NCI-H2196 (cell line): ENCODE measurements around the gene TFAP2A.

Experiments
- DNase-seq: peaks from one replicate; lab custom pipeline; 2025; ENCODE audit not compliant: unreplicated experiment; lab: John Stamatoyannopoulos, UW

TFAP2A gene

DNA sequence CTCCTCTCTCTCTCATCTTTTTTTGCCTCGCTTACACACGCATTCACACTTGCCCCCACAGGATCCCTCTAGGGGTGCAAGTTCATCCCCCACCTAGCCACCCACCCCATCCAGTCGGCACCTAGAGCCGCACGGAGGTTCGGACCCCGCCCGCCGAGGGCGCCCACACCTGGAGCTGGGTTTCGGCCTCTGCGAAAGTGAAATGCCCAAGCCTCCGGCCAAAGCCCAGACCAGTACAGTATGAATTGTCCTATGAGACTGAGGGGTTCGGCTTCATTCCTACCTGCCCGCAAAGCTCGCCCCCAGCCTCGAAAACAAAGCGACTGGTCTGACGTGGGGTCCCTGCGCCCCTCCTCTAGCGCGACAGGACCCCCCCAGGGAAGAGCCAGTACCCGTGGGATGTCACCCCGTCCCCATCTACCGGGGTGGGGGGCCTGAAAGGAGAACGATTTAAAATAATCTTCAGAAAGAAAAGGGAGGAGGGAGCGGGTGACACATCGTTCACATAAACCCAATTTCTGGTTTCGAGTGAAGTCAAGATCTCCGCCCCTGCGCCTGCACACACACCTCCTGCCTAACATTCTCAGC, 1.5 kb downstream of the TFAP2A start:
- DNase-seq: no peak

DNA sequence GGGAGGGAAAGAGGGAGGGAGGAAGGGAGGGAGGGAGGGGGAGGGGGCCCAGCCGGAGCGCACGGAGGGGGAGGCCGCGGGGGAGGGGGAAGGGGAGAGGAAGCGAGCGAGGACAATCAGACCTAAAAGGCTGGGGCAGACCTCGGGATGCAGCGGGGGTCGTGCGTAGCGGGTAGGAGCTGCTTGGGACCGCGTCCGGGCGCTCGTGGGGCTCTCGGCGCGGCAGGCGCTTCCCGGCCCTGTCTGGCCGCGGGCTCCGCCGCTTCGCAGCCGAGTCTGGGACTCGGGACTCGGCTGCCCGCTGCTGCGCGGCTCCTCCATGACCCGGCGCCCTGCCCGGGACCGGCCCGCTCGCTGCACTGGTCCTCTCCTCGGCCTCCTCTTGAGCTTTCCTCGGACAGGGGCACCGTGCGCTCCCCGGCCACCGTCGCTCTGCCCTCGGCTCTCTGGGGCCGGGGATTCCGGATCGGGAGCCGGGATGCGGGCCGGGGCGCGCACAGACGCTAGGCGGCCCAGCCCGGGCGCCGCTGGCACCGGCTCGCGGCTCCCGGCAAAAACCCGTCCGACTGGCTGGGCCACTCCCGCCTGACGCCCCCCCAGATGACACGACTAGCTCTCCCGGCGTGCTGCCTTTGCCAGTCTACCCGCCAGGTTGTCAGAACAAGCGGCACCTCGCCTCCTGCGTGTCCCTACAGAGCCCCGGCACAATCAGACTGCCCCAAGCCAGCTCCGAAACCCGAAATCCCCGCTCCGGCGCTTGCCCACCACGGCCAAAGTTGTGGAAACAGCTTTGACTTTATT, 2.2 kb downstream of the TFAP2A start:
- peak; percentile 55 for DNase-seq

DNA sequence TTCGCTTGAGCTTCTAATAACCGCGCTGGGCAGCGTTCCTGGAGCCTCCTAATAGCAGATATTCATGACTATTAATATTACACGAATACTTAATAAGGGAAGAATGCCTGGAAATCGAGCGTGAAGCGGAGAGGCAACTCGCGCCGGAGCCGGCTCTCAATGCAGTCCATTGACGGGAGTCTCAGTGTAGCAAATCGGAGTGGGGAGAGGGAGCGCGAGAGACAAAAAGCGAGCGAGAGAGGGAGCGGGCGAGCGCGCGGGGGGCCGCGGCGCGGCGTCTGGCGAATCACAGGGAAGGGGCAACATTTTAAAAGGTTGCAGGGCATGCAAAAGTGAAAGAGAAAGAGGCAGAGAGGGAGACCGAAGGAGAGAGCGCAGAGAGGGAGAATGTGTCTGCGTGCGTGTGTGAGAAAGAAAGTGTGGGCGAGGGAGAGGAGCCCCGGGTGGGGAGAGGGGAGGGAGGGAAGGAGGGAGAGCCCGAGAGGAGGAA, 2.9 kb downstream of the TFAP2A start:
- DNase-seq: peak; percentile 79

DNA sequence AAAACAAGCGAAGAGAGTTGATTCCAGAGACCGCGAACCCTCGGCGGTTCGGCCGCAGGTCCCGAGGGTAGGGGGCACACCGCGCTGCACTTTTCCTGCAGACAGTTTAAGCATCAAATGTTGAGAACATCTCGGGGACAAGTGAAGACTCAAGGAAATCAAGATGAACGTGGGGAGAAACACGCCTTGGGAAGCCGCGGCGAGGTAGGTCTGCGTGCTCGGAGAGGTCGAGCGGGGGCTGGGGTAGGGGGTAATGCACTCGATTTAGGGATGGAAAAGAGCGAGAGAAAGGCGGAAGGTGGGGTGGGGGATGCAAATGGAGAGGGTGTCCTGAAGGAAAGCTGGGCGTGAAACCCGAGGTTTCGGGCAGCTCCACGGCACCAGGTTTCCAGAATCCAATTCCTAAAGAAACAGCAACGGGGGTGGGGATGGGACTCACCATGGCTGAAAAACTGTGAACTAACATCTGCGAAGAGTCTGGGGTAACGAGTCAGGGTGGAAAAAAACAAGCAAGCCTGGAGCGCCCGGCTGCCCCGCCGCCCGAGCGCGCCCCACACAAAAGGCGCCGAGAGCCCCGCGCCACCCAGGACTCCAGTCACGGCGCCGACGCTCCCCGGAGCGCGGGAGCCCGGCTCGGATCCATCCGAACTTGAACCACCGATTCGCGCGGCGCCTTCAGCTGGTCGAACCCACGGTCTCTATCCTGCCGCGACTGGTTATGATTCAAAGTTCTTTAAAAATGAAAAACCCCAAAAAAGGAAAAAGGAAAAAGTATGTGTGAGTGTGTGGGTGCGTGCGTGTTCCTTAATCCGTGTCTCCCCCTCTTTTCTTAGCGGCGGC, 3.5 kb downstream of the TFAP2A start:
- no peak for DNase-seq

DNA sequence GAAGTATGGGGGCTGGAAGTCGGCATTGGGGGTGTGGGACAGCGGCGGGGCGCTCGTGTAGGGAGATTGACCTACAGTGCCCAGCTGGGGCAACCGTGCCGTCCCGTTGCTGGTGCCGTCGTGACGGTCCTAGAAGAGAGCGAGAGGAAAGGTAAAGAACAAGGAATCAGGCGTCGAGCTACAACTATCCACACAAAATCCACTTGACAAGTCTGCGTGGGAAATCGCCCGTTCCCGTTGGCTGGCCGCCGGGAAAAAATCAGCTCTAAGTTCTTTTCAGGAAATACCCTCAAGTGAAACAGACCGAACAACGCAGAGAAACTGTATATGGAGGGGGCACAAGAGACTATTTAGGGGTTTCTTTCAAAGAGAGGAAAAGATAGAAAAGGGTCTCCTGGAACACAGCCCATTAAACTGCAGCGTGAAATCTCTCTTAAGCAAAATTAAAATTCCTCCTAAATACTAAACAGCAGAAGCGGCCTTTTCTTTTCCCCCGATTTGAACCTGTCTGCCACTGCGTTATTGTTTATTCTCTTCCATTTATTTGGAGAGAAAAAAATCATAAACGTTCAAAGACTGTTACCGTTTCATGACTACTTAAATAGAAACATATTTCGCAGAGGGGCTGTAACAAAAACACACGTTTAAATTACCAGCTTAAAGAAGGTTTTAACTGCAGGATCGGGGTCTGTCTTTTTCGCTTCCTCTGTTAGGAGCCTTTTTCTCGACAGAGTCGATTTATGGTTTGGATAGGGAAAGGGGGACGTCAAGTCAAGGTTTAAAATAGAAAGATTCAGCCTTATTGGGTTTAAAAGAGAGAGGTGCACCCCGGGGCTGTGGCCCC, 4.4 kb downstream of the TFAP2A start:
- DNase-seq: no peak

DNA sequence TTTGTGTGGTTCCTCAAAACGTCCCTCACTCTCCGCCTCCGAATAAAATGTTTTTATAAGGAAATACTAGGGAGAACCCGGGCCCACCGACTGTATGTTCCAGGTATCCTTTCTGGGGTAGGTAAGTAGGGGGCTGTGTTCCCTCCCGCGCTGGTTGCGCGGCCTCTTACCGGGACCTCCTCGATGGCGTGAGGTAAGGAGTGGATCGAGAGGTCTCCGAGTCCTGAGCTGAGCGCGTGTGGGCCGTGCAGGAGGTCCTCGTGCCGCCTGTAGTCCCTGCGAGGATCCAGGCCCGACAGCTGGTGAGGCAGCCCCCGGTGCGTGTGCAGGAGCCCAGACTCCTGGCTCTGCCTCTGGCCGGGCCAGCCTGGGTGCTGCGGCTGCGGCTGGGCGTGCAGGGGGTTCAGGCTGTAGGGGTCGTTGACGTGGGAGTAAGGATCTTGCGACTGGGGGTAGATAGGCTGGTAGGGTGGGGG, 5.1 kb downstream of the TFAP2A start:
- no peak for DNase-seq

DNA sequence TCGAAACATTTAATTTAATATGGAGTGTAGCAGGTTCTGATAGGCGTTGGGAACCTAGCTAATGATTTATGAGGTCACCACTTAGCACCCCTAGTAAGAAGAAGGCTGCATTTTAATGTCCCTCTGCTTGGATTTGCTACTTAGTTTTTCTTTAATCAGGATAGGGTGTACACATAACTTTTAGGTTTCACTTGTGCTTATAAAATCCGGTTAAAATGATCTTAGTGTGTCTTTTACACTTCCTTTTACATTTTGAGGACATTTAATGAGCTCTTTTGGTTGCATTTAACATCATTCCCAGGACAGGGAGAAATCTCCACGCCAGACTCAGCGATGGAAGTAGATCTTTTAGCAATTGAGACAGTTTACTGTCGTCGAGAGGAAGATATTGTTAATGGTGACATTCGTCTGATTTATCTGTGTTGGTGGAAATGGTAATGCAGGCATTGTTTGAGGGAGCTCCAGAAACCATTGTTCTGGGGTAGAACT, 5.6 kb downstream of the TFAP2A start:
- no peak for DNase-seq

DNA sequence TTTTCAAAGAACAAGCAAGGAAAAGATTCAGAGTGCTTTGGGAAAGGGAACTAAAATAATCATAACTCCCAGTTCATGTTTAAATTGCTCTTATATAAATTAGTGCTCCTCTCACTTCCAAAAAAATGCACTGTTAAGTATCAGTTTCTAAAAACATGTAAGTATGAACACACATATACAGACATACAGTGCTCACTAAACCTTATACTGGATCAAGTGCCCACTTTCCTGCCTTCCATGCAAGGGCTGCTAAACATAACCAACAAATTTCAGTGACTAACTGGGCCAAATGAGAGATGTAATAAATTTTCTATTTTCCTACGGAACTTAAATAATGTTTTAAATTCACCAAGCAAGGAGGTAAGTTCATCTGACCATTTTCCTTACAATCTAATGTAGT, 6.4 kb downstream of the TFAP2A start:
- DNase-seq: no peak

DNA sequence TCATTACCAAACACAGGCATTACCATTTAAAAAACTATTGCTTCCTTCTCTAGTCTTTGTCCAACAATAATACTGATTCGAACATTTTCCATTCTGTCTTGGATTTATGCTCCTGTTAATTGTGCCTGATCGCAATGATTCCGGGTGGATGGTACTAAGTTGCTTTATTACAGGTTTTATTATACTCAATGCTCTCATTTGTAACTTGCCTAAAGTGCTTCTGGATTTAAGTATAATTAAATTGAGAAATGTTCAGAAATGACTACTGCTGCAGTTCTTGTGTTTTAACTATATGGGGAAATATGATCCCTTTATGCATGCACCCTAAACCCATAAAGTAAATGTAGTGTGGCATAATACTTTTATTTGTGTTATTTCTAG, 7.2 kb downstream of the TFAP2A start:
- DNase-seq: no peak

DNA sequence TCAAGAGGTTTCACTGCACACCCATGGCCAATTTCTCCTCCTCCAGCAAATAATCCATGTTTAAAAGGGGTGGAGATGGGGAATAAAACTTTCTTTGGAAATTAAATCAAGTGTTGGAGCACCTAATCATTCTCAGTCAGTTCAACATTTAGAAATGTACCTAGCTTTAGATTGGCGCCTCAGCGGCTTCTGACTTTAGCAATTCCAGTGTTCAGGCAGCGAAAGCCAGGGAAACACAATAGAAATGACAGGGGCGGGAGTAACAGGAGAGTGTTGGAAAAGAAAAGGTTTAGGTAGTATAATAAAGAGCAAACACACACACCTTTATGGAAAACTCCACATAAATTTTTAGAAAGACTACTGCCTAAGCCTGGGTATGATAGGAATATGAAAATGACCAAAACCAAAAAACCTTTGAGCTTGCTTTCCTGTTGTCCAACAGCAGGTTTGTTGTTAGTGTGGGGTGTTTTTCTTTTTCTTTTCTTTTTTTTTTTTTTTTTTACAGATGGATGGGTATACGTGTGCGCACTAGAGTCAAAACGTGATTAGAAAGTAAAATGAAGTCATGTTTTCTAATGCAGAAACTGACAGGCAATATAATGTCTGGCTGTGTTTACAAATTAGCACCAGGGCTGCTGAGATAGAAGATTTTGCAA, 7.7 kb downstream of the TFAP2A start:
- DNase-seq: no peak

DNA sequence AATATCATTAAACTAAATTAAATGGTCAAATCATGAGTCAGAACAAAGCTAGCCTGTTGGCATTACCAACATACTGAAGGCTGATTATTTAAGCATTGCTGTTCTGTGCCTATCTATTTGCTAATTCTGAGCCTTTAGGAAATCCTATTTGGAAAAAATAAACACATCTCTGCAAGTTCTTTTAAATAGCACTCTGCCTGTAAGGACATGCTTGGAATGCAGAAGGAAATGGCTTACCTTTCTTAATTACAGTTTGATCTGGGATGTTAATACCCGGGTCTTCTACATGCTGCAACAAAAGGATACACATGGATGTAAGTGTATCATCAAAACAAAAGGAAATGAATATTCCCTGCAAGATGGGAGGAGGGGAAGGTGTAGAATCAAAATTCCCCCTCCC, 8.3 kb downstream of the TFAP2A start:
- DNase-seq: no peak

DNA sequence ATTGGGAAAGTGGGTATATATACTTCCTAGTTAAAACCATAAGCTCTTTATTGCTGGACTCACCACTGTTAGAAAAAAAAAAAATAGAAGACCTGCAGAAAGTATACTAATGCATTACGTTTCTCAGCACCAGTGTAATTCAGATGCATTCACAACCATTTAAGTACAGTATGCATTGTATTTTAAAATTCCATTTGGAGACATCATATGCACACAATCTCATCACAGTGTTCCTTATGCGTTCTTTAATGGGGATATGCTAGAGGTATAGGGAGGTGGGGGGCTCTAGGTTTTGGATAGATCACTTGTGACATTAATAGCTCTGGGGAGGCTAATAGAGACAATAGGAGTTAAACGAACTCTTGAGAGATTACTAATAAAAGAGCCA, 9.4 kb downstream of the TFAP2A start:
- no peak for DNase-seq

DNA sequence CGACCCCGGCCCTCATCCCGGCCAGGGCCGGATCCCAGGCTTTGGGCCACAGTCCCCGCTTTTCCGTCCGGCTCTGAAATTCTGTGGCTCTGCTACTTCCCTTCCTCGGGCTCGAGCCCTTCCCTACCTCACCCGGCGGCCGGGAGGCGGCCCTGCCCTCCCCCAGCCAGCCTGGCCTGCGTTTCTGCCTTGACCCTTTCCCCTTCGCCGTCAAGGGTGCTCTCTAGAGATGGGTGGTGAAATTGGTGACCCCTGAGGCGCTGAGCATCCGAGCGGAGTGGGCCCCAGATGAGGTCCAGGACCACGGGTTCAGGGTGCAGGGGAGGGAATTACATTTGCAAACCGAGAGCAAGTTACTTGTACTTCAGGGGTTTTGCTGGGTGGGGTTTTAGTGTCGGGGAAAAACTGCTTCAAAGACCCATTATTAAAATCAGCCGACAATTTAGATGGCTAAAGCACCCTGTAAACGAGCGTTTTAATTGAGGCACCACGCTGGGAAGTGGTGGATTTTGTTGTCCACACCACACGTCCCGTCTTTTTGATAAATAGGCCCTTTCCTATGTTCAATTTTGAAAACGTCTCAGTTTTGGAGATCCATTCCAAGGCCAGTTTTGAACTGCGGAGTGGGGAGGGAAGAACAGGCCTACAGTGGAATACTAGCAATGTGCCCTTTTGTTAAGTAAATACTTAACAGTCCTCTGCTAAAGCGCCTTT, 9.9 kb downstream of the TFAP2A start:
- peak; percentile 37 for DNase-seq

DNA sequence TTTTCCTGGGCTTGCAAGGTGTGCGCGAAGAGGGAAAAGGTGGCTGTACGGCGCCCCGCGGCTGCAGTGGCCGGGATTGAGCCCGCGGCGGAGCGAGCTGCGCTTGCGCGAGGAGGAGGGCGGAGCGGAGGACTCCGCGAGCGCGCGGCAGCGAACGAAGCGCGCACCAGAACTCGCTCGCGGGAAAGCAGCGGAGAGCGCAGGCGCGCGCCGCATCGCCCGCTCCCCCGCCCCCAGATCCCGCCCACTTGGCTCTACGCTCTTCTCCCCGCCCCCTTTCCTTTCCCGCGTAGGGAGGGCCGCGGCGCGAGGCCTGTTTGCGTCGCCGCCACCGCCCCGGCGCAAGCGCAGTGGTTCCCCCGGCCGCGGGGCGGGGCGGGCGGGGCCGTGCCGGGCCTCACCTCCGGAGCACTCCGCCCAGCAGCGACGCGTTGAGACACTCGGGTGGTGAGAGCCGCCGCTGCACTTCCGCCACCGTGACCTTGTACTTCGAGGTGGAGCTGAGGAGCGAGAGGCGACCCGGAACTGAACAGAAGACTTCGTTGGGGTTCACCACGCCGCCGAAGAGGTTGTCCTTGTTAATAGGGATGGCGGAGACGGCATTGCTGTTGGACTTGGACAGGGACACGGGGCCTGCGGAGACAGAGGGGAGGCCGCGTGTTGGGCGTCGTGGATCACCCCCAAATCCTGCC, 10.6 kb downstream of the TFAP2A start:
- DNase-seq: peak; percentile 100

DNA sequence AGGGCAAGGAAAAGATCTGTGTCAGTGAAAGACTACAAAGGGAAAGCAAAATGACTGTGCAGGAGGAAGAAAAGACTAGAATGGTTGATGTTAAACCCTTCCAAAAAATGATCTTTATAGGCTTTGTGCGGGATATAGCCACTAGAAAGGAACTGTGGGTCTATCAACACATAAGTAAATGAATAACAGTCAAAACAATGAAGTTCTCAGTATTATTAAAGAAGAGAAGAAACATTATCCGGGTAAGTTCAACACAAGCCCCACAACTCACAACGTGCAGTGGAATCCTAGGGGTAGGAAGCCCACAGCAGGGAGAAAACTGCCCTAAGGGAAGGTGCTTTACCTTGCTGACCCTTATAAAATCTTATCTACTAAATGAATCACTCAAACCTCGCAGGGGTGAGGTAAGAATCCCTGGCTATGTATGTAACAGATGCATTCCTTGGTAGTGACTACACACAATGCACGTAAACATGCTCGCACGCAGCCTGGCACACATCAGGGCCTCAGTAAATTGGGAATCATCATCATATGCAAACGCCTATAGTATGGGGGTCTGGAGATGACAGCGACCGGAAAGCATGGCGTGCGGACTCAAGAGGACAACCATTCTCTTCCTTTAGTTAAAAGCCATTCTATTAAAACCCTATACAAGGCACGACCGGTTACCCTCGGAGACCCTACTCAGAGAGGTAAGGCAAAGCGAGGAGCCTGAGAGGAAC, 11.3 kb downstream of the TFAP2A start:
- DNase-seq: no peak

DNA sequence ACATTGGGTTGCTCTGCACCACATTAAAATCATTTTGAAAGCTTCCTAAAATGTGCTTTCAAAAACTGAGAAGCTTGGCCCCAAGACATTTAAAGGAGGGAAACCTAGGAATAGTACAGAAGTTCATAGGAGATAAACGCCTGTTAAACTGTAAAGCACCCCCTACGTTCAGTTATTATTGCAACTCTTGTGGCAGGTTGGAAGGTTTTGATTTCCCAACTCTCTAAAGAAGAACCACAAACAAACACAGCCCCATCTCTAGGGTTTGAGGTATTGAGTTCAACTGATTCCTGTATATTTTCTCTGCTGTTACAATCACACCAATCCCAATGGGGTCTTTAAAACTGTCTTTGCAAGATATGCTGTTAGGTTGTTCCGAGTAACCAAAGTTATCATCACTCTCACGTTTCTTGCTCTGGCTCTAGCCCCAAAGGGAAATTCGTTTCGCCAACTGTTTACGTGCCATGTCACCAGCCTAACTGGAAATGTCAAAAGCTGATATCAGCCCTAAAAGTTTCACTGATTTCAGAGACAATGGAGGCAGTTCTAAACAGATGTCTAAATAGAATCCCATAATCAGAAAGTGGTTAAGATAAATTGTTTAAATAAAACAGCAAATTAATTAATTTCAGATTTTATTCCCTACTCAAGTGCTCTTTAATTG, 12.1 kb downstream of the TFAP2A start:
- DNase-seq: no peak

DNA sequence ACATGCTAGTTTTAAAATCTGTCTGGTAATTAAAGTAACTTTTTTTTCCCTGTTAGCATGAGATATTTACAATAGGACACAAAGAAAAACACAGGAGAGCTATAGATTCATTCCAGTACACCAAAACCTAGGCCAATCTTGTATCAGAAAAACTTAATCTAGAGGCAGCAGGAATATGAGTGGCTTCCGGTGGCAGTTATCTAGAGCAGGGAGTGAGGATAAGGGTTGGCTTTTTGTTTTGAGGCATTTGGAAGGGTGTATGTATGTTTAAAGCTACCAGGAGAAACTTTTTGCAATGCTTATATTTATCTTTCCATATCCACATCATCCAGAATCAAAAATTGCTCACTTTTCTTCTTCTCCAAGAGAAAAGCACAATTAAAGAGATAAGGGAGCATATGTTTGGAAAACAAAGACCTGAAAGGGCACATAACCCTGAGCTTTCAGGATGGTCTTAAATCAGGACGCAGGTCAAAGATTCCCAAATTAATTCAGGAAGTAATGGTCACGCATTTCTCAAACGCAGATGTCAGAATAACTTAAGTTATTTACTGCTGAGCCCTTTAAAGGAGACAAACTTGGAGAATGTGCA, 13.1 kb downstream of the TFAP2A start:
- no peak for DNase-seq
